HepG2 (cell line): ENCODE measurements around the gene POLR2J. TPM values are rescaled to one million over a fixed set of nuclear protein-coding genes. Genes with fewer than 3 reads are reported as not detected.

ENCODE experiments used
- ARID5B ChIP-seq: IDR thresholded peaks from 2 replicates; pipeline ENCODE4 v1.4.0; 2020; ENCODE audit warnings: mild to moderate bottlenecking, missing genetic modification reagents
- ERF ChIP-seq: IDR thresholded peaks from 2 replicates; pipeline ENCODE4 v1.6.1; 2018; ENCODE audit warnings: missing biosample characterization, missing genetic modification reagents
- ETV5 ChIP-seq: IDR thresholded peaks from 2 replicates; pipeline ENCODE4 v1.6.1; 2018; ENCODE audit warnings: missing biosample characterization, missing genetic modification reagents, inconsistent platforms, borderline replicate concordance
- FOXA3 ChIP-seq: IDR thresholded peaks from 2 replicates; pipeline ENCODE4 v1.6.1; 2016; ENCODE audit warnings: missing genetic modification reagents, missing compliant biosample characterization
- FOXK1 ChIP-seq: sonication (generic); formaldehyde crosslinking; IDR thresholded peaks from 2 replicates; pipeline ENCODE4 v1.4.0; 2020; ENCODE audit warnings: low read depth, missing genetic modification reagents, borderline replicate concordance
- HMGXB4 ChIP-seq, 2 experiments: sonication (generic) in 1 of 2; formaldehyde crosslinking in 1 of 2; IDR thresholded peaks; 2 replicates each; pipeline versions ENCODE4 v1.4.0 to v1.6.1; 2018 to 2020; ENCODE audit warnings: missing genetic modification reagents in 2 of 2, borderline replicate concordance in 1 of 2, low read depth in 1 of 2, mild to moderate bottlenecking in 1 of 2, missing biosample characterization in 1 of 2
- KAT8 ChIP-seq: IDR thresholded peaks from 2 replicates; pipeline ENCODE4 v1.6.1; 2016; ENCODE audit warnings: missing genetic modification reagents, missing compliant biosample characterization
- KDM5A ChIP-seq: fragments of 200-600 bp; sonication (generic); IDR thresholded peaks from 2 replicates; pipeline ENCODE4 v1.7.0; 2018; ENCODE audit warnings: antibody characterized with exemption, mild to moderate bottlenecking, low read length, borderline replicate concordance
- KMT2B ChIP-seq: IDR thresholded peaks from 2 replicates; pipeline ENCODE4 v1.6.1; 2016; ENCODE audit warnings: missing genetic modification reagents, missing compliant biosample characterization
- MYC ChIP-seq: sonication (generic); formaldehyde crosslinking; IDR thresholded peaks from 2 replicates; pipeline ENCODE4 v1.9.0; 2021; ENCODE audit warnings: missing genetic modification reagents, borderline replicate concordance
- PHF8 ChIP-seq: sonication (generic); formaldehyde crosslinking; IDR thresholded peaks from 2 replicates; pipeline ENCODE4 v1.5.0; 2020; ENCODE audit warnings: missing genetic modification reagents
- RXRB ChIP-seq: IDR thresholded peaks from 2 replicates; pipeline ENCODE4 v1.6.1; 2016; ENCODE audit warnings: borderline replicate concordance, missing genetic modification reagents, missing compliant biosample characterization
- SAP130 ChIP-seq: IDR thresholded peaks from 2 replicates; pipeline ENCODE4 v1.6.1; 2016; ENCODE audit warnings: low read depth
- TFDP2 ChIP-seq: sonication (generic); formaldehyde crosslinking; IDR thresholded peaks from 2 replicates; pipeline ENCODE4 v1.4.0; 2020; ENCODE audit warnings: missing genetic modification reagents
- THAP11 ChIP-seq: IDR thresholded peaks from 2 replicates; pipeline ENCODE4 v1.6.1; 2016; ENCODE audit warnings: missing biosample characterization, missing genetic modification reagents
- YEATS4 ChIP-seq: sonication (generic); formaldehyde crosslinking; IDR thresholded peaks from 2 replicates; pipeline ENCODE4 v1.4.0; 2020; ENCODE audit warnings: missing genetic modification reagents, borderline replicate concordance
- ZFY ChIP-seq: sonication (generic); formaldehyde crosslinking; IDR thresholded peaks from 2 replicates; pipeline ENCODE4 v1.4.0; 2020; ENCODE audit warnings: missing genetic modification reagents
- ZNF614 ChIP-seq: IDR thresholded peaks from 2 replicates; pipeline ENCODE4 v1.6.1; 2018; ENCODE audit warnings: missing biosample characterization, missing genetic modification reagents, inconsistent platforms, borderline replicate concordance
- polyA plus RNA-seq, 8 experiments: library from polyadenylated mRNA; depleted of rRNA in 3 of 8; stranded (reverse) in 7 of 8; unstranded in 1 of 8; fragments of >200 nt; fragmentation: Illumina TruSeq in 4 of 8; extraction: Trizol in 4 of 8; gene quantifications; 2 replicates each; pipeline versions ENCODE4 v1.2.1 to v1.2.3, GENCODE V29; 2011 to 2016; ENCODE audit warnings: low read depth in 4 of 8, missing spikeins in 1 of 8, mixed read lengths in 1 of 8; ENCODE audit not compliant: insufficient read depth in 1 of 8
- total RNA-seq, 5 experiments: library from RNA; depleted of rRNA; stranded (reverse); fragments of >200 nt; fragmentation: Illumina TruSeq; extraction: Trizol; gene quantifications; 2 replicates each; pipeline ENCODE4 v1.2.3, GENCODE V29; 2016; ENCODE audit warnings: low read depth in 1 of 5
- TF ChIP-seq, protein P1 (sequence below): sonication (generic); formaldehyde crosslinking; IDR thresholded peaks from 2 replicates; pipeline ENCODE4 v1.5.0; 2020; ENCODE audit warnings: mild to moderate bottlenecking, missing genetic modification reagents, moderate library complexity

The POLR2J gene
- total and polyA plus RNA-seq, 2 of the 13 experiments (the other 11 are each of a cell fraction or from before 2014, with no cell fraction given): 41.2 to 71.4 TPM

- TF ChIP-seq THAP11 (CRISPR knock-in tag): peak; percentile 88
- peak; percentile 58; the same call in 1 of the 2 replicates for TF ChIP-seq KMT2B (CRISPR knock-in tag)
- peak; percentile 64 for TF ChIP-seq ZFY (CRISPR knock-in tag)
- TF ChIP-seq FOXA3 (CRISPR knock-in tag): 0 out of 2 replicates have a peak, but pooled peaks have one; percentile 23
- peak; percentile 39; the same call in 1 of the 2 replicates for TF ChIP-seq ETV5 (CRISPR knock-in tag)
- TF ChIP-seq SAP130: peak; percentile 68
- 0 out of 2 replicates have a peak, but pooled peaks have one; percentile 35 for TF ChIP-seq YEATS4 (CRISPR knock-in tag)
- peak; percentile 87 for TF ChIP-seq KAT8 (CRISPR knock-in tag)
- TF ChIP-seq FOXK1 (CRISPR knock-in tag): peak; percentile 35; the same call in 1 of the 2 replicates
- peak in 1 of 2 experiments; percentile 53; a peak in 1 of 4 replicates for TF ChIP-seq HMGXB4 (CRISPR knock-in tag; IDR thresholded peaks at IDR 0.05; ENCODE audit: borderline replicate concordance in 1 of 2, low read depth in 1 of 2)
- peak; percentile 55 for TF ChIP-seq PHF8 (CRISPR knock-in tag)
- 0 out of 2 replicates have a peak, but pooled peaks have one; percentile 63 for TF ChIP-seq ERF (CRISPR knock-in tag)
- 0 out of 2 replicates have a peak, but pooled peaks have one; percentile 24 for TF ChIP-seq TFDP2 (CRISPR knock-in tag)
- TF ChIP-seq, protein P1, sequence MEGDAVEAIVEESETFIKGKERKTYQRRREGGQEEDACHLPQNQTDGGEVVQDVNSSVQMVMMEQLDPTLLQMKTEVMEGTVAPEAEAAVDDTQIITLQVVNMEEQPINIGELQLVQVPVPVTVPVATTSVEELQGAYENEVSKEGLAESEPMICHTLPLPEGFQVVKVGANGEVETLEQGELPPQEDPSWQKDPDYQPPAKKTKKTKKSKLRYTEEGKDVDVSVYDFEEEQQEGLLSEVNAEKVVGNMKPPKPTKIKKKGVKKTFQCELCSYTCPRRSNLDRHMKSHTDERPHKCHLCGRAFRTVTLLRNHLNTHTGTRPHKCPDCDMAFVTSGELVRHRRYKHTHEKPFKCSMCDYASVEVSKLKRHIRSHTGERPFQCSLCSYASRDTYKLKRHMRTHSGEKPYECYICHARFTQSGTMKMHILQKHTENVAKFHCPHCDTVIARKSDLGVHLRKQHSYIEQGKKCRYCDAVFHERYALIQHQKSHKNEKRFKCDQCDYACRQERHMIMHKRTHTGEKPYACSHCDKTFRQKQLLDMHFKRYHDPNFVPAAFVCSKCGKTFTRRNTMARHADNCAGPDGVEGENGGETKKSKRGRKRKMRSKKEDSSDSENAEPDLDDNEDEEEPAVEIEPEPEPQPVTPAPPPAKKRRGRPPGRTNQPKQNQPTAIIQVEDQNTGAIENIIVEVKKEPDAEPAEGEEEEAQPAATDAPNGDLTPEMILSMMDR (CRISPR knock-in tag): peak; percentile 42
- peak; percentile 38; the same call in 1 of the 2 replicates for TF ChIP-seq RXRB (CRISPR knock-in tag)
- 0 out of 2 replicates have a peak, but pooled peaks have one; percentile 29 for TF ChIP-seq ZNF614 (CRISPR knock-in tag)
- peak; percentile 65 for TF ChIP-seq KDM5A
- TF ChIP-seq ARID5B (CRISPR knock-in tag): 0 out of 2 replicates have a peak, but pooled peaks have one; percentile 10
- TF ChIP-seq MYC (CRISPR knock-in tag): peak; percentile 24; the same call in 1 of the 2 replicates
These were observed at the start of gene POLR2J (continued) for GRCh38 chr7:102478314-102479208.
